ENCODE measurements around the gene ZSCAN22. TPM values are rescaled to one million over a fixed set of nuclear protein-coding genes. Genes with fewer than 3 reads are reported as not detected.

Gene ZSCAN22
- polyA plus RNA-seq, 1 experiment: 2.6 TPM

DNA sequence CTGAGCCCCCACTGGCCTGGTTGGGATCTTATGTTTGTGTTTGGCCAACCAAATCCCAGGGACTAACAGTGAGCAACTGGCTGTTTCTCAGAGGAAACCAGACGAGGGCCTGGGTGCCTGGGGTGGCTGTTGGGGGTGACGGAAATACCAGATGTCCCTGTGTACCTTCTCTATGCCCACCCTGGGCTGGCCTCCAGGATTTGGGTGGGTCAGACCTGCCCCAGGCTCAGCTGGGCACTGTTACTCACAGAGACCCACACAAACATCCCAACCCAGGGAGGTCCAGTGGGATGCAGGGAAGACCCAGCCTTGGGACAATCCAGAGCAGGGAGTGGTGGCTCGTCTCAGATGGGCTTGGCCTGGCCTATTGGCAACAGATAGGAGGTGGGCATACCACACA is 8.8 kb downstream of the ZSCAN22 start:
- H3K27ac ChIP-seq (ENCODE audit: low read depth, low read length): no peak overlapping the region
- no peaks in the 10 kb centered on the region for H3K27me3 ChIP-seq (ENCODE audit: control insufficient read depth, insufficient read depth, low read length)
- CTCF ChIA-PET: no interaction called here
- POLR2A ChIA-PET: no interaction called here
- TF ChIP-seq, protein P1, sequence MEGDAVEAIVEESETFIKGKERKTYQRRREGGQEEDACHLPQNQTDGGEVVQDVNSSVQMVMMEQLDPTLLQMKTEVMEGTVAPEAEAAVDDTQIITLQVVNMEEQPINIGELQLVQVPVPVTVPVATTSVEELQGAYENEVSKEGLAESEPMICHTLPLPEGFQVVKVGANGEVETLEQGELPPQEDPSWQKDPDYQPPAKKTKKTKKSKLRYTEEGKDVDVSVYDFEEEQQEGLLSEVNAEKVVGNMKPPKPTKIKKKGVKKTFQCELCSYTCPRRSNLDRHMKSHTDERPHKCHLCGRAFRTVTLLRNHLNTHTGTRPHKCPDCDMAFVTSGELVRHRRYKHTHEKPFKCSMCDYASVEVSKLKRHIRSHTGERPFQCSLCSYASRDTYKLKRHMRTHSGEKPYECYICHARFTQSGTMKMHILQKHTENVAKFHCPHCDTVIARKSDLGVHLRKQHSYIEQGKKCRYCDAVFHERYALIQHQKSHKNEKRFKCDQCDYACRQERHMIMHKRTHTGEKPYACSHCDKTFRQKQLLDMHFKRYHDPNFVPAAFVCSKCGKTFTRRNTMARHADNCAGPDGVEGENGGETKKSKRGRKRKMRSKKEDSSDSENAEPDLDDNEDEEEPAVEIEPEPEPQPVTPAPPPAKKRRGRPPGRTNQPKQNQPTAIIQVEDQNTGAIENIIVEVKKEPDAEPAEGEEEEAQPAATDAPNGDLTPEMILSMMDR (IDR thresholded peaks at IDR 0.05; ENCODE audit: low read depth, low read length): no peak
- peaks cover 25% of the 10 kb centered on the region for H3K9me3 ChIP-seq (ENCODE audit: control insufficient read depth, insufficient read depth, low read length)
- no peak overlapping the region for H3K4me3 ChIP-seq (ENCODE audit: low read depth, low read length)
- DNase-seq (ENCODE audit: low read depth, low spot score): no peak

DNA sequence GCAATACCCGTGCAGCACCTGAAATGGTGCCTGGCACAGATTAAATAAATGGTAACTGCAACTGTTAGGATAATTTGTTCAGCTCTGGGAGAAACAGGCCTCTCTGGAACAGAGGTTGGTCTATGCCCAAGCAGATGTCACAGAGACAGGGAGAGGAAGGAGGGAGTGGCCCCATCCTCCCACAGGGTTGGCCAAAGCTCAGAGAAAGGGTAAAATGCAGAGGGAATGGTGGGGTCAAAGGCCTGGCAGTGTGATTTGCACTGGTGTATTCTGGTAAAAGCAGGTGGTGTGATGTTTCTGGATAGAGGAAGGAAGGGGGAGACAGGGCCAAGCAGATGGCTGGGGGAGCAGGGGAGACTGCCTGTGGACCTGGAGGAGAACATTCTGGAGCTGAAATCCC is 9.4 kb downstream of the ZSCAN22 start:
- Histone ChIP-seq H3K27me3 (ENCODE audit: control insufficient read depth, insufficient read depth, low read length) (no peaks in the 10 kb centered on the region), H3K27ac (ENCODE audit: low read depth, low read length) (no peak overlapping the region), H3K9me3 (ENCODE audit: control insufficient read depth, insufficient read depth, low read length) (peaks cover 25% of the 10 kb centered on the region), H3K4me3 (ENCODE audit: low read depth, low read length) (no peak overlapping the region)
- POLR2A ChIA-PET: no interaction called here
- DNase-seq (ENCODE audit: low read depth, low spot score): no peak
- CTCF ChIA-PET: no interaction called here
- TF ChIP-seq, protein P1 (IDR thresholded peaks at IDR 0.05; ENCODE audit: low read depth, low read length): no peak

DNA sequence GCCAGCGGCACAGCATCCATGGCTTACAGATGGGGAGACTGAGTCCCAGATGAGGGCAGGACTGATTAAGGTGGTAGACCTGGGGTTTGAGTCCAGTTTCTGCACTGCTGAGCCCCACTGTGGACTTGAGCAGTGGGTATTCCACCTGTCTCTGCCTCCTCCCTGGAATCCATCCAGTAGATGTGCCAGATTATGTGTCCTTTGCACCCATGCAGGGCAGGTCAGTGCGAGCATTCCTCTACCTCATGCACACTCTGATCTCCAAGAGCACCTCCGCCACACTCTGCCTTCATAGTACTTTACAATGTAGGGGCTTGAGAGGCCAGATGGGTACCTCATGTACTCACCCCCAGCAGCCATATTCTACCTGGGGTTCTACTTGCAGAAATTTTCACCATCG is 10.0 kb downstream of the ZSCAN22 start:
- peaks cover 25% of the 10 kb centered on the region for H3K9me3 ChIP-seq (ENCODE audit: control insufficient read depth, insufficient read depth, low read length)
- CTCF ChIA-PET: no interaction called here
- H3K27ac ChIP-seq (ENCODE audit: low read depth, low read length): no peak overlapping the region
- no peak overlapping the region for H3K4me3 ChIP-seq (ENCODE audit: low read depth, low read length)
- no peaks in the 10 kb centered on the region for H3K27me3 ChIP-seq (ENCODE audit: control insufficient read depth, insufficient read depth, low read length)
- POLR2A ChIA-PET: no interaction called here
- TF ChIP-seq, protein P1 (IDR thresholded peaks at IDR 0.05; ENCODE audit: low read depth, low read length): no peak
- DNase-seq (ENCODE audit: low read depth, low spot score): no peak

DNA sequence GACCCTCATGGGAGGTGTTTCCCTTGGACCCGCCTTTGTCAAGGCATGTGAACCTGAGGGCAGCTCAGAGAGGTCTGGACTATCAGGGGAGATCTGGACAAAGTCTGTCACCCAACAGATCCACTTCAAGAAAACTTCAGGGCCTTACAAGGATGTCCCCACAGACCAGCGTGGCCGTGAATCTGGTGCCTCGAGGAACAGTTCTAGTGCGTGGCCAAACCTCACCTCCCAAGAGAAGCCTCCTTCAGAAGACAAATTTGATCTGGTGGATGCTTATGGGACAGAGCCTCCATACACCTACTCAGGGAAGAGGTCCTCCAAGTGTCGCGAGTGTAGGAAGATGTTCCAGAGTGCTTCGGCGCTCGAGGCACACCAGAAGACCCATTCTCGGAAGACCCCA is 11.5 kb downstream of the ZSCAN22 start:
- H3K27ac ChIP-seq (ENCODE audit: low read depth, low read length): no peak overlapping the region
- DNase-seq (ENCODE audit: low read depth, low spot score): no peak
- TF ChIP-seq, protein P1 (IDR thresholded peaks at IDR 0.05; ENCODE audit: low read depth, low read length): no peak
- ChIA-PET CTCF (interaction anchor here (0.6 kb wide), 1 partner anchor 9 kb away, joined by 4 read pairs; no protein-coding TSS in a partner anchor), POLR2A (no interaction called here)
- H3K4me3 ChIP-seq (ENCODE audit: low read depth, low read length): no peak overlapping the region
- H3K9me3 ChIP-seq (ENCODE audit: control insufficient read depth, insufficient read depth, low read length): peaks cover 25% of the 10 kb centered on the region
- no peaks in the 10 kb centered on the region for H3K27me3 ChIP-seq (ENCODE audit: control insufficient read depth, insufficient read depth, low read length)

DNA sequence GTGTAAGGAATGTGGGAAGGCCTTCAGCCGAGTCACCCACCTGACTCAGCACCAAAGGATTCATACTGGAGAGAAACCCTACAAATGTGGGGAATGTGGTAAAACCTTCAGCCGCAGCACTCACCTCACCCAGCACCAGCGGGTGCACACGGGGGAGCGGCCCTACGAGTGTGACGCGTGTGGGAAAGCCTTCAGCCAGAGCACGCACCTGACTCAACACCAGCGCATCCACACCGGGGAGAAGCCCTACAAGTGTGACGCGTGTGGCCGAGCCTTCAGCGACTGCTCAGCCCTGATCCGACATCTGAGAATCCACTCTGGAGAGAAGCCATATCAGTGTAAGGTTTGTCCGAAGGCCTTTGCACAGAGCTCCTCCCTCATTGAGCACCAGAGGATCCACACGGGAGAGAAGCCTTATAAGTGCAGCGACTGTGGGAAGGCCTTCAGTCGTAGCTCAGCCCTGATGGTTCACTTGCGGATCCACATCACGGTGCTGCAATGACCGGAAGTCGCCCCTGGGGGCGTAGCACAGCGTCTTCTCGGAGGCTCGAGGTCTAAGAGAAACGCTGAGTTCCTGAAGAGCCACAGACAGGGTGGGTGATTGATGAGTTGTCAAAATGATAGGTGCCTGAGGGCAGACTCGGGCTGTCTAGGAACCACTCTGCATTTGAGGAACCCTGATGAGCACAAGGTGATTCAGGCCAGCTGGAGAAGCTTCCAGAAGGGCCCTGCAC is 12.2 kb downstream of the ZSCAN22 start:
- Histone ChIP-seq H3K4me3 (ENCODE audit: low read depth, low read length) (no peak overlapping the region), H3K9me3 (ENCODE audit: control insufficient read depth, insufficient read depth, low read length) (peaks cover 25% of the 10 kb centered on the region), H3K27me3 (ENCODE audit: control insufficient read depth, insufficient read depth, low read length) (no peaks in the 10 kb centered on the region), H3K27ac (ENCODE audit: low read depth, low read length) (no peak overlapping the region)
- ChIA-PET POLR2A (no interaction called here), CTCF (interaction anchor here (0.6 kb wide), 1 partner anchor 8 kb away, joined by 4 read pairs; no protein-coding TSS in a partner anchor)
- TF ChIP-seq, protein P1 (IDR thresholded peaks at IDR 0.05; ENCODE audit: low read depth, low read length): no peak
- DNase-seq (ENCODE audit: low read depth, low spot score): no peak
